SK-N-SH (cell line): Measurements from ENCODE around the gene FUCA1.
"Not testable (repeated sequence)": the region's sequence is repeated elsewhere in the genome, so short reads cannot be mapped to it uniquely, and the experiment has no call there.

Experiments used
- EZH2phosphoT487 ChIP-seq: fragments of 200-600 bp; sonication (generic); IDR thresholded peaks from 2 replicates; pipeline ENCODE4 v1.6.1; 2017; ENCODE audit warnings: low read depth, mixed run types, mild to moderate bottlenecking, antibody characterized with exemption, moderate library complexity, borderline replicate concordance
- GABPA ChIP-seq: IDR thresholded peaks from 2 replicates; pipeline ENCODE4 v1.4.0; 2012; ENCODE audit warnings: low read depth, mild to moderate bottlenecking
- RFX5 ChIP-seq: IDR thresholded peaks from 2 replicates; pipeline ENCODE4 v1.6.1; 2012; ENCODE audit warnings: mild to moderate bottlenecking, improper control_type of control experiment, low read length
- TF ChIP-seq, protein P1 (sequence below): fragments of 200-600 bp; sonication (generic); IDR thresholded peaks from 2 replicates; pipeline ENCODE4 v1.6.1; 2017; ENCODE audit warnings: antibody characterized with exemption, mild to moderate bottlenecking, moderate library complexity

- not testable (repeated sequence) for TF ChIP-seq RFX5, GABPA, EZH2phosphoT487
- TF ChIP-seq, protein P1, sequence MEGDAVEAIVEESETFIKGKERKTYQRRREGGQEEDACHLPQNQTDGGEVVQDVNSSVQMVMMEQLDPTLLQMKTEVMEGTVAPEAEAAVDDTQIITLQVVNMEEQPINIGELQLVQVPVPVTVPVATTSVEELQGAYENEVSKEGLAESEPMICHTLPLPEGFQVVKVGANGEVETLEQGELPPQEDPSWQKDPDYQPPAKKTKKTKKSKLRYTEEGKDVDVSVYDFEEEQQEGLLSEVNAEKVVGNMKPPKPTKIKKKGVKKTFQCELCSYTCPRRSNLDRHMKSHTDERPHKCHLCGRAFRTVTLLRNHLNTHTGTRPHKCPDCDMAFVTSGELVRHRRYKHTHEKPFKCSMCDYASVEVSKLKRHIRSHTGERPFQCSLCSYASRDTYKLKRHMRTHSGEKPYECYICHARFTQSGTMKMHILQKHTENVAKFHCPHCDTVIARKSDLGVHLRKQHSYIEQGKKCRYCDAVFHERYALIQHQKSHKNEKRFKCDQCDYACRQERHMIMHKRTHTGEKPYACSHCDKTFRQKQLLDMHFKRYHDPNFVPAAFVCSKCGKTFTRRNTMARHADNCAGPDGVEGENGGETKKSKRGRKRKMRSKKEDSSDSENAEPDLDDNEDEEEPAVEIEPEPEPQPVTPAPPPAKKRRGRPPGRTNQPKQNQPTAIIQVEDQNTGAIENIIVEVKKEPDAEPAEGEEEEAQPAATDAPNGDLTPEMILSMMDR: not testable (repeated sequence)
These were observed 41.5 kb downstream of the FUCA1 start for GRCh38 chr1:23826590-23826989.
